AG08396 (cell line): ENCODE results near the gene TFPI.
A peak's percentile ranks its signal among the peaks of the same experiment; 100 is the strongest.
"Not testable (repeated sequence)": the region's sequence is repeated elsewhere in the genome, so short reads cannot be mapped to it uniquely, and the experiment has no call there.

ENCODE experiments used
- DNase-seq: peaks from one replicate; pipeline ENCODE4 v3.0.0; 2012; ENCODE audit warnings: low spot score, mixed read lengths

The TFPI gene

DNA sequence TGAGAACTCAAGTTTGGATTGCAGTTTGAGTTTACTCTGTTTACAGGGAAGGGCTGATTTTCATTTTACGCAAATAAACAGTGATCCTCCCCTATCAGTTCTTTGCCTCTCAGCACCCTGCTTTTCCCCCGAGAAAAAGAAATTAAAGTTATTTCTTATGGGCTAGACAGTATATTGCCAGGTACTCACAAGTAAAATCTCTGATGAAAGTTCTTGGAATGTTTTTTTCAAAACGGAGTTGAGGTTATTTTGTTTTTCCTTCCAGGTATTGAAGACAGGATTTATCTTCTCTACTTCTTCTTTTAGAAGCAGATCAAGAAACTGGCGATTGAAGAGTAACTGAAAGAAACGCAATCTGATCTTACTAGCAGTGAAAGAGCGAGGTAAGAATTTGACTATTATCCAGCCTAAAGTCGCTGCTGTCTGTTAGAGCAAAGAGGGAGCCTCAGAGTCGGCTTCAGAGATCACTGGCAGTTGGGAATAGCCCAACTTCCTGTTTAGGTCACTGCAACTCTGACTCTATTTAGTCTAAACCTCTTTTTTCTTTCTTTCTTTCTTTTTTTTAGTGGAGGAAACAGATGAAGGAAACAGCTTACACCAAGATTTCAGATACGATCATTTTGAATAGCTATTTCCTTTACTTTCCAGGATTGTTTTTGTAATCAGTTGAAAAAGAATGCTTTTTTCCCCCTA, at the start of gene TFPI:
TFPI (minus strand) TSS at position 425 of the 693 bp plus-strand sequence. CDS start 50,667 bp downstream, outside the sequence.
- DNase-seq = peak; percentile 66

DNA sequence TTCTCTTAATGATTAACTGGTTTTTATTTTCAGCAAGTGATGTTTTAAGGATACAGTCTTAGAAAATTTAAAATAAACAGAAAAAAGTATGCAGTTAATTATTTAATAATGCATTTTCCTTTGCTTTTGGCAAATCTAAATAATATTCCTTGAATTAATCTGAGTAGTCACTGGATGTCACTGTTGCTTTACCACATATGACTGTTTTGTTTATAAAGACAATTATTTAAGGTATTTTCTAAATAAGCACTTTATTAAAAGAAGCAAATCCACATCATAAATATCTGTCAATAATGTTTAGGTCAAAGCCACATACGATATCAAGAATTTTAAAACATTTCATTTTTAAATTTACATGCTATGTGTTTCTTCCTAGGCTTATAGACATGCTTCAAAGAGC, 40.6 kb upstream of the TFPI start:
- no peak for DNase-seq

DNA sequence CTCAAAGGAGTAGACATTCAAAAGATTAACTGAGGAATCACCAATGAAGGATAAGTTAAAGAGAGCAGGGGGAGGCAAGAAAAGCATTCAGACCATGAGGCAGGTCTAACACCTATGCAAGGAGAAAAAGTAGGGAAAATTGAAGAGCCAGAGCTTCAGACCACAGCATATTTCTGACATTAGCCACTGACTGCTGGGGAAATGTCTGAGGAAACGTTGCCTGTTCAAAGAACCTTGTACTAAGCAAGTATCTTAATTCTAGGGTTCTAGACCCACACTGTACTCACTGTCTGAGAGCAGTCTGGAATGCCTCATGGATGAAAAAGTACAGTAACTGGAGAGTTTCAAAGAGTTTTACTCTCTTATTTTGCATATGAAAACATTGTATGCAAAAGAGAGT, 39.5 kb upstream of the TFPI start:
- peak; percentile 11 for DNase-seq

DNA sequence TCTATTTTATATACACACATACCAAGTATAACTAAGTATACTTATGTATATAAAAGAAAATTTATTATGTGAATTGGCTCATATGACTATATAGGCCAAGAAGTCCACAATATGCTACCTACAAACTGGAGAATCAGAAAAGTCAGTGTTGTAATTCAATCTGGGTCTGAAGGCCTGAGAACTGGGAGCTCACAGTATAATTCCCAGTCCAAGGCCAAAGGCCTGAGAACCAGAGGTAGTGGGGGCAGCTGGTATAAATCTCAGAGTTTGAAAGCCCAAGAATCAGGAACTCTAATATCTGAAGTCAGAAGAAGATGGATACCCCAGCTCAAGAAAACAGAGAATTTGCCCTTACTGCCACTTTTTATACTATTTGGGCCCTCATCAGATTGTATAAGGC, 38.9 kb upstream of the TFPI start:
- no peak for DNase-seq

DNA sequence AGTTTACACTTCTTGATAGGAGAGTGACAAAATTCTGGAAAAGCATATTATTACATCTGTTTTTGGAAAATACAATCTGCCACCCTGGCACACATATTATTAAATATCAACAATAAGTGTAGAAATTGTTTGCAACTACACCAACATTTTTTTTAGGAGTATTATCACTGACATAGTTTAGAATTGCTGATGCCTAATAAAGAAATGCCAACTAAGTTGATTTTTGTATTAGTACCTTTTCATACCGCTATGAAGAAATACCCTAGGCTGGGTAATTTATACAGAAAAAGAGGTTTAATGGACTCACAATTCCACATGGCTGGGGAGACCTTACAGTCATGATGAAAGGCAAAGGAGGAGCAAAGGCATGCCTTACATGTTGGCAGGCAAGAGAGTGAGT, 35.9 kb upstream of the TFPI start:
- DNase-seq = no peak

DNA sequence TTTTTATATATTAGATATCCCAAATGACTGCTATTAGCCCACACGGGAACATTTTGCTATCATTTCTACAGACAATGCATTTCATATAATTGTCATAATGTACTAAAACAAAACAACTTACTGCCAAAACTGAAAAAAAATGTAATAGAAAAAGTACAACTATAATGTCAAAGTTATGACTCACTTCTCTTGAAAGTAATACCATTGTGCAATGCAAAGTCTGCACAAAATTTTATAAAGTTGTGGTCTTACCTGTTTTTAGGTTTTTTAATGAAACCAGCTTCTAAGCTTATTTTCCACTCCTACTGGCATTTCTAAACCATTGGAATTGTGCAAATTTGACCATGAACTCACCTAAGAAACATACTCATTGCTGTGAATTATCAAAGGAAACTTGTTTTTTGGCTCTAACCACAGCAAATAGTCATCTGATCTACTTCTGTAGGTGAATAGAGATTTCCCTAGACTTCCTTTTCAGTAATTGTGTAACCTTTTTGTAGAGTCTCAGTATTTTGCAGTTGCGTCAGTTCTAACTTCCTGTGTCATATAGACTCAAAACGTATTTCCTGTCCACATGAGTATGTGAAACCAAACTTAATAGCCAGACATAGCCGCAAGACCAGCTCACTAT, 31.9 kb upstream of the TFPI start:
- DNase-seq = no peak

DNA sequence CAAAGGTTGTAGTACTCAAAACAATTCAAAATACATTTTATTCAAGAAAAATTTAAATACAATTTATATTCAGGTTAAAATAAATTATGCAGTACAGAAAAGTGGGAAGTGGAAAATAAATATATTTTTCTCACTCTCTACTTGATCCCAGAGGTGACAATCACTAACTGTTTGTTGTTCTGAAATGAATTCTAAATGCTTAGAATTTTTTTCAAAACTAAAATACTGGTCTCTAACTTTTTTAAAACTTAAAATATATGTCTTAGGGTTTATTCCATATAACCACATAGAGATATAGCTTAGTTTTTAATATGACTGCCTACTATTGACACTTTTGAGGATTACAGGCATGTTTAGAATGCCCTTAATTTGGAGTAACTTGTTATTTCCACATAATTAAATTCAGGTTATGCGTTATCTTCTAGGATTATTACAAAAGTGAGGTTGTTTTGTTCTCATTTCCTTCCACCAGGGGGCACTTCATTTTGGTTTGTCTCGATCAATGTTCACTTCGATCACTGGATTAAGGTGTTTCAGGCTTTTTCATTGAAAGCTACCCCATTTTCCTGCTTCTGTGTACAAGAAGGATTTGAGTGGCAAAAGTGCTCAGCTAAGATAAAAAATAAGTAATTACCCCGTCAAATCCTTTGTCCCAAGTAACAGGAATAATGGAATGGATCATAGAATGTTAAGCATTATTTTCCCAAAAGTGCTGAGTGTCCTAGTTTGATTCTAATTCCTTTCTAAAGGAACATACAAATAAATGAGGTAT, 27.1 kb upstream of the TFPI start:
- peak; percentile 10 for DNase-seq

DNA sequence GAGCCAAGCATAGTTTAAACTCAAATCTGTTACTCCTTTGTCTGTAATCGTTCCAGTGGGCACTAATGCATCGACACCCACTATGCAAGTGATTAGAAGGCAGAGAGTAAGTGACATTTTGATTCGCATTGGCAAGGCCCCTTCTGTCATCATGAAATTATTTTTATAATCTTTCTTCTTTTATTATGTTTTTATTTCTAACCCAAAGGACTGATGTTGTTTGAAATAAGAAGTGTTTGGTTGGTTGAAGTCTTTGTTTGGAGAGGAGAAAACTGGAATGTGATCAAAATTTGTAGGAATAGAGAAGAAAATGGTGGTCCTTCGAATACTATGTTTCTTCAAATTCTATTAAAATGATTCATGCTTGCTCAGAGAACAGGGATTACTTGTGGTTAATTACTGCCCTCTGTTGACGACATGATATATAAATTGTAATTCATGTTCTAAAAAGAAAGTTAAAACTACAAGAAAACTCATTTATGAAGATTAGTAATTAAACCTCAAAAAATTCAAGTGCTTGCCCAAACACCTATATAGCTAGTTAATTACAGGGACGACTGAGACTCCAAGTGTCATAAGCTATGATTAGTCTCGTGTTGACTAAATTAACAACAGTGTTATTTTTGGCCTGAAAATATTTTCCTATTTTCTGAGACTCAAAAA, 26.4 kb upstream of the TFPI start:
- DNase-seq = peak; percentile 35

DNA sequence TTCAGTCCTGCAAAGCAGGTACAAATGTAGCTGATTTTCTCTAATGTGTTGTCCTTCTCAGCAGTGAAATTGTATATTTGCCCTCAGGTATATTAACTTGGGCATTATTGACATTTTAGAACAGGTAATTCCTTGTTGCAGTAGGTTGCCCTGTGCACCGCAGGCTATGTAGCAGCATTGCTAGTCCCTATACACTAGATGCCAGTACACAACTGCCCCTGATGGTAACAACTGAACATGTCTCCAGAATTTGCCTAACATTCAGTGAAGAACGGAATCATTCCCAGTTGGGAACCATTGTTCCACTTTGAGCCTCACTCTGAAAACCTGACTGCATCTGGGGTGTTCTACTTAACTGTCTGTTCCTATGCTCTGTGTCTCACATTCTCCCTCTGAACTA, 23.1 kb upstream of the TFPI start:
- DNase-seq = no peak

DNA sequence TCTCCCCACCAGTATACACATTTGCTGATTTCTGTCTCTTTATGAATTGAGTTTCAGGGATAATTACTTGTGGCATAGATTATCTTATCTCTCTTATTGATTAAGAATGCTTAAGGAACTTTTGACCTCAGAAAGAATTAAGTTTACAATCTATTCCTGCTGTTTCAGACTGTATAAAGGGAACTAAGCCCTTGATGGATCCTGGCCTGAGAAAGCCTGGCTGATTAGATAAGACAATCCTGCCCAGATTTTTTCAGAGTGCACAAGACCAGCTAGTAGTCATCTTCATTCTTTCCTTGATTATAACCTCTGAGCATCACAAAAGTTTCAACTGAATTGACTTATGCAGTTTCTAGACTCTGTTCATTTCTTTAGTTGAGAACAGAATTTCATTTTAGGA, 22.7 kb upstream of the TFPI start:
- DNase-seq = no peak

DNA sequence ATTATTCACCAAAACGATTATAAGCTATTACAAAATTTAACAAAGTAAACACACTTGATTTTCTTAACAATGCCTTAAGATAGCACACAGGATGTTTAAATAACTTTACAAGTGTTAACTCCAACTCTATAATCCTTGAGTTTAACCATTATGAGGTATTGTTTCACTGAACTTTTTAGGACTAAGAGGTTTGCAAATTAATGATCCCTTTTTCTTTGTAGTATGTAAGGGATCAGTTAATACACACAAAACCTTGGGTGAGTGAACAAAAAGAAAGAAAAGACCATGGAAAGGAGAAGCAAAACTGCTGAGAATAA, 21.5 kb upstream of the TFPI start:
- no peak for DNase-seq

DNA sequence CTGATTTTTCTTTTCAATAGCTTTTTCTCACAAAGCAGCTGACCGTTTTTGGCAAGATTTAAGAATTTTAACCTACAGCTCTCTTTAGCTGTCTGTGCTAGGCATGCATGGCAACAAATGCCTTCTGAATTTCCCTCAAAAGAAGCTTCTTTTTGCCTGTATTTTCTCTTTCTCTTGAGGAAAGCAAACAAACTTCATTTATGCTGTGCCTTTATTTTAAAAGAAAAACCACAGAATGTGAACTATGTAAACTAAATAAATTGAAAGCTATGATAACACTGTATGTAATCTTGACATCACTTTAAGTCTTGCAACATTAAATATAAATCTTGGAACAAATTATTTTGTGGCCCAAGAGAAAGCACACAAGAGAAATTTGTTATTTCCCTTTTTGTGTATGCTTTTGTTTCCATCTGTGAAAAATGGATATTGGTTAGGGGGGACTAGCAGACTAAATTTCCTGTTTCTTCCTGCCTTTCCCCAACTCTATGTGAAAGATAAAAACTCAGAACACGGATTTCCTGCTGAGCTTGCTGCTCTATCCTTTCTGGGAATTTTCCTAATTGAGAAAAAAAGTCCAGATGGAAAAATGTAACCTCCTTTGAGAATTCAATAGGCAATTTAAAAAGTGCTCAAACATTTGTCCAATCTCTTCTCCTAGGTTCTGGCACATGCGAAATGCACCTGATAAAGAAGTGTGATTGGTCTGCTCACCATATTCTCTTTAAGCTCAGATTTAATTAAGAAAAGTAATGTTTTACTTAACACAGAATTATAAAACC, 20.9 kb upstream of the TFPI start:
- no peak for DNase-seq

DNA sequence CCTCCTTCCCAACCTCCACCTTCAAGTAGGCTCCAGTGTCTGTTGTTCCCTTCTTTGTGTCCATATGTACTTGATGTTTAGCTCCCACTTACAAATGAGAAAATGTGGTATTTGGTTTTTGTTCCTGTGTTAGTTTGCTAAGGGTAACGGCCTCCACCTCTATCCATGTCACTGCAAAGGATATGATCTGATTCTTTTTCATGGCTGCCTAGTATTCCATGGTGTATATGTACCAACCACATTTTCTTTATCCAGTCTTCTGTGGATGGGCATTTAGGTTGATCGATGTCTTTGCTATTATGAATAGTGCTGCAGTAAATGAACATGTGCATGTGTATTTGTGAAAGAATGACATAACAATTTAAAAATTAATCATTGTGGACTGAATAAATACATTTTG, 19.5 kb upstream of the TFPI start:
- no peak for DNase-seq

DNA sequence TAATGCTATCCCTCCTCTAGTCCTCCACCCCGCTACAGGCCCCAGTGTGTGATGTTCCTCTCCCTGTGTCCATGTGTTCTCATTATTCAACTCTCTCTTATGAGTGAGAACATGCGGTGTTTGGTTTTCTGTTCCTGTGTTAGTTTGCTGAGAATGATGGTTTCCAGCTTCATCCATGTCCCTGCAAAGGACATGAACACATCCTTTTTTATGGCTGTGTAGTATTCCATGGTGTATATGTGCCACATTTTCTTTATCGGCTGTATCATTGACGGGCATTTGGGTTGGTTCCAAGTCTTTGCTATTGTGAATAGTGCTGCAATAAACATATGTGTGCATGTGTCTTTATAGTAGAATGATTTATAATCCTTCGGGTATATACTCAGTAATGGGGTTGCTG, 17.8 kb upstream of the TFPI start:
- not testable (repeated sequence) for DNase-seq

DNA sequence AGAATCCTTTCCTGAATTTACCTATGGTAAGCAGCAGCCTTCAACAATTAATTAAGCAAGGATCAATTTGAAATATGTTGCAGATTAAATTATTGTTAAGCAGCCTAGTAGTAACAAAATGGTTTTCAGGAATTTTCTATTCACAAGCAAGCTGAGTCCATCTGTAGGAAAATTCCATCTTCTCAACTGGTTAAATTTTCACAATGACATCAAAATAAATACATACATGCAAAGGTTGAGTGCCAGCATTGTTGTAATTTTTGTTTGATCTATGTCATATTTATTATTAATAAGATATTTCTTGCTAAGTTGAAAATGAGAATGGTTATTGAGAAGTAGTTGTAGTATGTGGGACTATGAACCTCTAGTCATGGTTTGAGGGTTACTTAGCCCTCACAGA, 15.3 kb upstream of the TFPI start:
- DNase-seq = no peak

DNA sequence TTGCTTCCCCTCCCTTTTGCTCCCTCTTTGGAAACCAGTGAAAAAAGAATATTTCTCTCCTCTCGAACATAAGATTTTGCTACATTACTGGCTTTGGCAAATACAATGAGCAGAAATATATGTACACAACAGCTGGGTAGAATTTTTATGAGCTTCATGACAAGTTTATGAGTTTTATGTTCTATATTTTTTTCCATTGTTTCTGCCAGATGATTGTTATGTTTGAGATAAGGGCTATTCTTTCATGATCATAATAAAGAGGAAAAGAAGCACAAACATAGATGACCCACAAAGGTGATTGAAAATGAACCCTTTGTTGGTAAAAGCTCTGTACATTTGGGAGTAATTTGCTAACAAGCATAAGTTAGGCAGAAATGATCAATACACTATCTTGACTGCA, 14.8 kb upstream of the TFPI start:
- no peak for DNase-seq

DNA sequence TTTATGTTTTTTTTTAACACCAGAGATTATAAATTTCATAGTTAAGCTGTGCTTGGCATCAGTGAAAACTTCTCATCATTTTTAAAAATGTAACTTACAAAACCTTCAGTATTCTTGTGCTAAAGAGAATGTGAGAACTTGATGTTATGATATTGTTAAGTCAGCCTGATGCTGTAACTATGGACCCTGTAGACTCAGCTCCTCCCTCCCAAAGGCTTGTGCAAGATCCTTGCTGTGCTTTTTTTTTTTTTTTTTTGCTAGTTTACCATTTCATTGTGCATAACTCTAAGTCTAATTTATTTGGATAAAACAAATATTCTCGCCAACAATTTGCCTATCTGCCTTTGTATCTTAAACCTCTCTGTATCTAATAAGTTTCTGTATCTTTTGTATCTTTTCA, 12.9 kb upstream of the TFPI start:
- peak; percentile 65 for DNase-seq

DNA sequence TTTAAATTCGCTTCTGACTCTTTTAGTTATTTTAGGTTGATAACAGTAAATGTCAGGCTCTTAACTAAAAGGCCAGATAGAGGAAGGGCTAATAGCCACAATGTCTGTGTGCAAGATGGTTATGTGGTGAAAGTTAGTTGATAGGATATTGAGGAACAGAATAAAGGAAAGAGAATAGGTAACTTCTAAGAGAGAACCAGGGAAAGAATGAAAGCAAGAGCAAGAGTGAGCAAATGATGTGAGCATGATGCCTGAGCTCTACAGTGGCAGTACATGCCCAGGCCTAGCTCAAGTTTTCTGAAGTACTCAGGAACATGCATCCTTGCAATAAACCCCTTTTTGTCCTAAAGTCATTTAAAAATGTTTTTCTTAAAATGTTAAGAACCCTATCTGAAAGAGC, 12.5 kb upstream of the TFPI start:
- DNase-seq = no peak

DNA sequence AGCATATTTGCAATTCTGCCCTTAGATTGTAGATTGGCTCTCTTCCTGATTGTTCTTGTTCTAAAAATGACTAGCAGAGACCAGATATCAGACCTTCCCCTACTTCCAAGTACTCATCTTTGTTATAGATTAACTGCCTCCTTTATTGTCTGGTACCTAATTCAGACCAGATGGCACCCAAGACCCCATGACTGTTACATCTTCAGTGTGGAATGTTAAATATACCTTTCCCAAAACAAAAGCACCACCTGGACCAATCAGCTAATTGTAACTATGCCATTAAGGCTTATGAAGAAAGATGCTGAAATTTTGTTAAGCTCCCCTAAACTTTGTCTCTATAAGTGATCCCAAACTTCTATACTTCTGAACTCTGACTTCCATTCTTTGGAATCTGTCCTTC, 12.0 kb upstream of the TFPI start:
- no peak for DNase-seq

DNA sequence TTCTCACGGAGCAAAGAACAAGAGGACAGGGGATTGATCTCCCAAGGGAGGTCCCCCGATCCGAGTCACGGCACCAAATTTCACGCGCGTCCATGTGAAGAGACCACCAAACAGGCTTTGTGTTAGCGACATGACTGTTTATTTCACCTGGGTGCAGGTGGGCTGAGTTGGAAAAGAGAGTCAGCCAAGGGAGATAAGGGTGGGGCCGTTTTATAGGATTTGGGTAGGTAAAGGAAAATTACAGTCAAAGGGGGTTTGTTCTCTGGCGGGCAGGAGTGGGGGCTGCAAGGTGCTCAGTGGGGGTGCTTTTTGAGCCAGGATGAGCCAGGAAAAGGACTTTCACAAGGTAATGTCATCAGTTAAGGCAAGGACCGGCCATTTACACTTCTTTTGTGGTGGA, 11.4 kb upstream of the TFPI start:
- not testable (repeated sequence) for DNase-seq

DNA sequence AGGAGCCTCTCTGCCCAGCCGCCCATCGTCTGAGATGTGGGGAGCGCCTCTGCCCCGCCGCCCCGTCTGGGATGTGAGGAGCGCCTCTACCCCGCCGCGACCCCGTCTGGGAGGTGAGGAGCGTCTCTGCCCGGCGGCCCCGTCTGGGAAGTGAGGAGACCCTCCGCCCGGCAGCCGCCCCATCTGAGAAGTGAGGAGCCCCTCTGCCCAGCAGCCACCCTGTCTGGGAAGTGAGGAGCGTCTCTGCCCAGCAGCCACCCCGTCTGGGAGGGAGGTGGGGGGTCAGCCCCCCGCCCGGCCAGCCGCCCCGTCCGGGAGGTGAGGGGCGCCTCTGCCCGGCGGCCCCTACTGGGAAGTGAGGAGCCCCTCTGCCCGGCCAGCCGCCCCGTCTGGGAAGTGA, 2.3 kb upstream of the TFPI start:
- not testable (repeated sequence) for DNase-seq

DNA sequence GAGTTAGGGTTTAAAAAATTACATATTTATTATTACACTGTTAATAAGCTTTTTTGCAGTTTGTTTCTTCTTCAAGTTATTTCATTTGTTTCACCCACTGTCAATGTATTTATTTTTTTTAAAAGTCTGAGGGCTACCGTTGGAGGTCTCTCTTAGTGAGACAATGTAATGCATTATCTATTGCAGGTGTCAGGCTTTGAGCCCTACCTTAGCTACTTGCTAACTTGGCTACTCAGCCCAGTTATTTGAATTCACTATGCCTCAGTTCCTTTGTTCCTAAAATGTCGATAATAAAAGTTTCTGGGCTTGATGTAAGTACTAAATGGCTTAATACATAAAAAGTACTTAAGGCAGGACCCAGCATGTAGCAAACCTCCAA, 458 bp upstream of the TFPI start:
- no peak for DNase-seq
